Measurements from ENCODE around the gene GRB10. TPM values are rescaled to one million over a fixed set of nuclear protein-coding genes. Genes with fewer than 3 reads are reported as not detected.
A peak's percentile ranks its signal among the peaks of the same experiment; 100 is the strongest.

The GRB10 gene
- total RNA-seq, 1 donor from 2014 or later, result 106 TPM

DNA sequence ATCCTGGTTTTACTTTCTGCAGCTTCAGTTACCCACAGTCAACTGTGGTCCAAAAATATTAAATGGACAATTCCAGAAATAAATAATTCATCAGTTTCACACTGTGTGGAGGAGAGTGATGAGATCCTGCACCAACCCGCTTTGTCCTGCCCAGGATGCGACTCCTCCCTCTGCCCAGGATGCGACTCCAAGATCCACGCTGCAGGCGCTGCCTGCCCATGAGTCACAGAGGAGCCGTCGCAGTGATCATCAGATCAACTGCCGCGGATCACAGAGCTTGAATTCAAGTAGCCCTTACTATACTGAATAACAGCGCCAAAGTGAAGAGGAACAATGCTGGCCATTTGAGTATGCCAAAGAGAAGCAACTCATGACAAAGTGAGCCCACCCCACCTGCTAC is 61.5 kb downstream of the GRB10 start:
- peak; percentile 44 for DNase-seq (ENCODE audit: low spot score)

GRCh38 chr7:50720295-50720694 is 62.4 kb downstream of the GRB10 start:
- DNase-seq (ENCODE audit: low spot score), result peak; percentile 36

DNA sequence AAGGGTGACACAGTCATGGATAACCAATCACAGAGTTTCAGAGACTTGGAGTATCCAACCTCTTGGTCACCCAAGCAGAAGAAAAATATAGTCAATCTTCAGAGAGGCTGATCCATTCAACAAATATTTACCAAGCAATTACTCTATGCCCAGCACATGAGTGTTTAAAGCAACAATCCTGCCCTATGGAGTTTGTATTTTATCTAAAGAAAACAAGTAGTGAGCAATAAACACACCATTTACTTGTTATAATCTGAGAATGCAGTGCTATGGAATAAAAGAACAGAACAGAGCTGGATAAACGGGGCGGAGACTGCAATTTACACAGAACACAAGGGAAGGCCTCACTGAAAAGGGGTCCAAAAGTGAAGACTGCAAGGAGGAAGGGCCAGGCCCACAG is 63.8 kb downstream of the GRB10 start:
- peak; percentile 9 for DNase-seq (ENCODE audit: low spot score)

DNA sequence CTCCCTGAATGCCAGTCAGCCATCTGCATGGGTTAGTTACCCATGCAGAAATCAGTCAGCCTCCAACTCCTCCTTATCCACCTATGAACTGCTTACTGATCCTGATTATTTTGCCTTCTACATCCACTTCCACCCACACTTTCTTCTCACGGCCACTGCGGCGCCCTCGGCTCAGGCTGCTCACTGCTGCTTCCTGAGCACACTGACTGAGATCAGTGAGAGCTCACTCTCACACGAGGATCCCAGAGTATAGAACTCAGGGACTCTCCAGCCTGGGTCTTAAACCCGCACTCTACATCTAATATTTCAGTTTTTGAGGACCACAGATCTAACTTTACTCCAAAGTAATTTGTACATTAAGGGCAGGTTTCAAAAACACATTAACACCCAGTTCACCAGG is 64.4 kb downstream of the GRB10 start:
- peak; percentile 38 for DNase-seq (ENCODE audit: low spot score)

DNA sequence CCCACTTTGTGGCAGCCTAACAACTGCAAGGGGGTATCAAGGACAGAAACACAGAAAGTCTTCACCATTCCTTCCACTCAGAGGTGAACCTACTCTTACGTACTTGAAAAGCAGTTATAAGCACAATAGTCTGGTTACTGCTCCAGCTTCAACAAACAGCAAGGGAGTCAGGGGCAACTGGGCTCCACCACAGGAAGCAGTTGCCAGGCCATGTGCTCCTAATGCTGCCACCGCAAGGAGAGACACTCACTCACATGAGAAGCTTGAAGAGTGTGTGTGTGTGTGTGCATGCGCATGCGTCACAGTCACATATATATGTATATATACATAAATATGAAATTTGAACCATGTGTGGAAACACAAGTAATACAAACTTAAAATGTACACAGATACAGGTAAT is 65.5 kb downstream of the GRB10 start:
- no peak for DNase-seq (ENCODE audit: low spot score)

DNA sequence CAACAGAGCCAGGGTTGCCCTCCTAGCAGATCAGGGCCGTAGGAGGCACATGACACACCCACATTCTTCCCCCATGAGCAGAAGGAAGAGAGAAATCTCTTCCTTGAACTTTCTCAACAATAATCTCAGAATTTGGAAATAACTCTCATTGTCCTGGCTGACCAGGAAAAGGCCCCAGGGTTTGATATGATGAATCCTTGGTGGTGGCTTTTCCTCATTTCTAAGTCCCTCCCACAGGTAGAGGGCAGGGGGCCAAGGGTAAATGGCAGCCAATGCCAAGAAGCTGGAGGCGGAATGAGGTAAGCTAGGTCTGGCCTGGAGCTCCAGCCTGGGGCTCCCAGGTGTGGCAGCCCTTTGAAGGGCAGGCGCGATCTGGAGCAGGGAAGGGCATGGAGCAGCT is 67.8 kb downstream of the GRB10 start:
- DNase-seq (ENCODE audit: low spot score), result no peak

DNA sequence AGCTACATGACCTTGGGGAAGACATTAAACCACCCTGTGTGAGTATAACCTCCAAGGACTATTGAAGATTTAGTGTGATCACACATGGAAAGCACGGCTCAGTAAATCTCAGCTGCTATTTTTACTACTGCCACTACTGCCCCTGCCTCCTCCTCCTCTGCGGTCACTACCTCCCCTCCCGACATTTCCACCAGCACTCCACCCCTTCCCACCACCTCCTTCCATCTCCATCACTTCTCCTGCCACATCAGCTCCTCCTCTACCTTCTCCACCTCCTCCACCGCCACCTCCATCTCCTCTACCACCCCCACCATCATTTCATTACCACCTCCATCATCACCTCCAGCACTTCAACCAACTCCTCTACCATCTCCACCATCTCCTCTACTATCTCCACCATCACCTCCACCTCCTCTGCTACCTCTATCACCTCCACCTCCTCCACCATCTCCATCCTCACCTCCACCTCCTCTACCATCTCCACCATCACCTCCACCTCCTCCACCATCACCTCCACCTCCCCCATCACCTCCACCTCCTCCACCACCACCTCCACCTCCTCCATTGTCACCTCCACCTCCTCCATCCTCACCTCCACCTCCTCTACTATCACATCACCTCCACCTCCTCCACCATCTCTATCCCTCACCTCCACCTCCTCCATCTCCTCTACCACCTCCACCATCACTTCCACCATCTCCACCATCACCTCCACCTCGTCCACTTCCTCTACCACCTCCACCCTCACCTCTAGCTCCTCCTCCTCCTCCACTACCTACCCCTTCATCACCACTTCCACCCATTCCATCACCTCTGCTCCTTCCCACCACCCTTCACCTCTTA is 69.4 kb downstream of the GRB10 start:
- no peak for DNase-seq (ENCODE audit: low spot score)

- DNase-seq (ENCODE audit: low spot score), result no peak
Observed at GRCh38 chr7:50712252-50713122, 70.2 kb downstream of the GRB10 start.

DNA sequence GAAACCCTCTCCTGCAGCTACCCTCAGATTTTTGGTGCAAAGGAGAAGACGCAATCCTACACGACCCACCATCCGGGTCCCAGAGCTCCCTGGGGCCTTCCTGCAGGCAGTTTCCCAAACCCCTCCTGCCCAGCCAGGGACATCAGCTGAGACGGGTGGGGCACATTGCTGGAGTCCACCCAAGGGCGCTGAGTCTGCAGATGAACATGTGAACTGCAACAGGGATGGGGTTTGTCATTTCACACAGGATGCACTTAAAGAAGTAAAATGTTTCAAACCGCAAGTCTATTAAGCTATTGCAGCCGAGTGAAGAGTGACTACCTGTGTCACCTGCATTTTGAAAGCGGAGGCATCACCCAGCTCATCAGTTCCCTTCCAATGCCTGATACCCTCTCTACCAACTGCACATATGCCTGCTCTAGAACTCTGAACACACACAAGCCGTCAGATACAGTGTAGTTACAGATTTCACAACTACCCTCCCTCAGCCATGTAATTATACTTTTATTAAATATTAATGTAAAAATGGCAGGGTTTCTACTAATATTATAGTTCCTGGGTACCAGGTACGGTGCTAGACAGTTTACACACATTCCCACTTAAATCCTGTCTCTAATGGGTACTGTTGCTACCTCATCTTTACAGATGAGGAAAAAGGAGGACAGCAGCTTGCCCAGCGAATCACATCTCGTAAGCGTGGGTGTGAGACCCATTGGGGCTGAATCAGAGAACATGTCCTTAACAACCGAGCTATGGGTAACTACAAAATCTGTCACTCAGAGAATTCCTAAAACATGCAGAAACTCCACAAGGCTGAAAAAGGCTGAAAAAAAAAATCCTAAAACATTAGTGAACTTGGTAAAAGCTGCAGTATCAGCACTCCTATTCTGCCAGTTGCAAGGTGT is 71.2 kb downstream of the GRB10 start:
- no peak for DNase-seq (ENCODE audit: low spot score)

GRCh38 chr7:50710441-50711154 is 72.1 kb downstream of the GRB10 start:
- DNase-seq (ENCODE audit: low spot score), result no peak

GRCh38 chr7:50709151-50709550 is 73.5 kb downstream of the GRB10 start:
- no peak for DNase-seq (ENCODE audit: low spot score)

- no peak for DNase-seq (ENCODE audit: low spot score)
Observed at GRCh38 chr7:50707236-50708006, 75.3 kb downstream of the GRB10 start.

- no peak for DNase-seq (ENCODE audit: low spot score)
Observed at GRCh38 chr7:50706469-50706937, 76.2 kb downstream of the GRB10 start.

DNA sequence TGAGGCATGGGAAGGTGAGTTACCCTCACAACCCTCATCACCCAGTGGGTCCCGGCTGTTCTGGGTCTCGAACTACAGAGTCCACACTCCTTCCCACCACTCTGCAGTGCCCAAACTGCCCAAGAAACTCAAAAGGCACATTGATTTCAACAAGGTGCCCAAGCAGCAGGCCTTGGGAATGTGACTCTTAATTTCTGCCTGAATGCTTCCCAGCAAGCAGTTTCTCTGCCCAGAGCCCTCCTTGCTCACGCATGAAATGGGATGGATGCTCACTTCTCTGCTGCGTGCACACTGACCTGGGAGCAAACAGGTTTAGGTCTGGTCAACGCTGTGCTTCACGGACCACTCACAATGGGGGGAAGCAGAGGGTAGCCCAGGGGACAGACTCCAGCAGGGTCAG is 77.9 kb downstream of the GRB10 start:
- no peak for DNase-seq (ENCODE audit: low spot score)

DNA sequence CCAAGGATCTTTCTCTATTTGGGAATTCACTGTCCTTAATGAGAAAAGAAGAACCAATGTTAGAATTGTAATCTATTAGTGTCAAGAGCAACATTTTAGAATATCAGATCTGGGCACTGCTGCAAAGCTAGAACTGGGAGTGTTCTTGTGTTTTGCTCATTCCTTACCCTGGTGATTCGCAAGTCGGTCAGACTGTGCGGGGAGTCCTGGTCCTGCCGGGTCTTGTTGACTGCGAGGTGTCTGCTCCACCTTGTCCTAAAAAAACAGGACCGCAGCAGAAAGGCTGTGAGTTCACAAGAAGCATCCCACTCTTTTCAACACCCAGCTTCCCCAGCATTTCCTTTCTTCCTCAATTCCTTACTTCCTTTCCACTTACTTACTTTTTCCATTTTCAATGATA is 79.0 kb downstream of the GRB10 start:
- no peak for DNase-seq (ENCODE audit: low spot score)

- DNase-seq (ENCODE audit: low spot score), result no peak
Observed at GRCh38 chr7:50699143-50699542, 83.6 kb downstream of the GRB10 start.

- no peak for DNase-seq (ENCODE audit: low spot score)
Observed at GRCh38 chr7:50697748-50698147, 84.9 kb downstream of the GRB10 start.

DNA sequence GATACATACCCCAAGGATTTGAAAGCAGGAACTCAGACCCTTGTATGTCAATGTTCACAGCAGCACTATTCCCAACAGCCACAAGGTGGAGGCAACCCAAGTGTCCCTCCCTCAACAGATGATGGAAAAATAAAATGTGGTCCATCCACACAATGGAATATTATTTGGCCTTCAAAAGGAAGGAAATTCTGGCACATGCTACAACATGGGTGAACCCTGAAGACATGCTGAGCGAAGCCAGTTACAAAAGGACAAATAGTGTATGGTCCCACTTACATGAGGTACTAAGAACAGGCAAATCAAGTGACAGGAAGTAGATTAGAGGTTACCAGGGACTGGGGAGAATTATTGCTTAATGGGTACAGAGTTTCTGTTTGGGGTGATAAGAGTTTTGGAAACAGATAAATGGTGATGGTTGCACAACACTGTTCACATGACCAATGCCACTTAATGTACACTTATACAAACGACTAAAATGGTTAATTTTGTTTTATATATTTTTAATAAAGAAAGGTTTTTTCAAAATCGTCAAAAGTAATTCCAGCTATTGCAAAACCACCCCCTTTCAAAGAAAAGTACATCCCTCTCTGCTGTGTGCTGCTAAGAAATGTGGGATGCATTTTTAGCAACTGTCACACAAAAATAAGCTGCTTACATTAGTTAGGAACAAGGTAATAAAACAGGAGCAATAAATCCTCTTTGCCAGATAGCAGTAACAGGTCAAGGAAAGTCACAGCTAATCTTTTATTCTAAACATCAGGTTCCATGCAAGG is 85.7 kb downstream of the GRB10 start:
- DNase-seq (ENCODE audit: low spot score), result no peak

DNA sequence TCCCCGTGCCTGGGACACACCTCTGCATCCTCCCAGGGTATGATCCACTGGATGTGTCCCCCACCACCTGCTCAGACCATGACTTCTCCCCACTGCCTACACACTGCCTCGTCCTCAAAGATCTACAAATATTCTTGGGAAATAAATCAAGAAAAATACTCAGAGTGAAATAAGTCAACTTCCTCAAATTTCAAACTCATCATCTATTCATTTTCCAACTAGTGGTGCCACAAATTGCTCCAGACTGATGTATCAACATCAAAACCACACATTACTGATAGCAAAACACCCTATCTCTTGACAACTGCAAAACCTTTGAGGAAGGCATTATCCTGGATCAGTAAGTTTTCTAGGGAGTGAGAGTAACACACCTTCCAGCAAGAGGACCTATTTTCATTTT is 87.7 kb downstream of the GRB10 start:
- DNase-seq (ENCODE audit: low spot score), result no peak
